HCT116 (cell line): Measurements from ENCODE around the gene ESPL1. TPM values are rescaled to one million over a fixed set of nuclear protein-coding genes. Genes with fewer than 3 reads are reported as not detected.
"Not testable (repeated sequence)": the region's sequence is repeated elsewhere in the genome, so short reads cannot be mapped to it uniquely, and the experiment has no call there.

Source experiments
- ATAC-seq: fragments of 200-7000 bp; cut with Tn5 transposase; 2 replicates; pipeline ENCODE4 v1.9.1; 2020; ENCODE audit warnings: mild to moderate bottlenecking, moderate library complexity
- BruUV-seq: library from RNA; stranded (reverse); fragments of 400-500 nt; replicated peaks from 2 replicates; lab custom pipeline; 2021; lab: Mats Ljungman, UMichigan
- CTCF ChIA-PET: fragments of 300-600 bp; sonication (Branson Sonifier 250); formaldehyde crosslinking; loops from one replicate; lab custom pipeline; 2021; ENCODE audit warnings: antibody characterized with exemption; lab: Charles Lee
- POLR2A ChIA-PET: fragments of 300-600, 350-600 bp; sonication (Branson Sonifier 250); formaldehyde crosslinking; loops from one replicate; lab custom pipeline; 2021; ENCODE audit warnings: antibody characterized with exemption; lab: Charles Lee
- RAD21 ChIA-PET, 2 experiments: fragments of 300-600 bp; sonication (Branson Sonifier 250); formaldehyde crosslinking; loops; one replicate each; lab custom pipeline; 2023; ENCODE audit warnings: low total read pairs in 2 of 2; ENCODE audit not compliant: uncharacterized antibody in 2 of 2, unreplicated experiment in 2 of 2, low non-redundant PET in 1 of 2; lab: Charles Lee
- DNase-seq: peaks from one replicate; pipeline ENCODE4 v3.0.0-alpha.2; 2010; ENCODE audit warnings: low read depth, low spot score
- H2AFZ ChIP-seq: fragments of 200-600 bp; shearing (Covaris generic), sonication (generic); 2 replicates; pipeline ENCODE4 v1.6.1; 2017; ENCODE audit warnings: low read depth, mixed run types, mixed read lengths, antibody characterized with exemption, low read length; ENCODE audit not compliant: poor library complexity, severe bottlenecking
- H3K27ac ChIP-seq: 2 replicates; pipeline ENCODE4 v1.5.1; 2012; ENCODE audit warnings: low read depth, low read length
- H3K27me3 ChIP-seq: fragments of 200-600 bp; sonication (generic); 2 replicates; pipeline ENCODE4 v1.6.1; 2016; ENCODE audit warnings: mixed run types, low read length, mixed read lengths; ENCODE audit not compliant: insufficient read depth
- H3K36me3 ChIP-seq, 2 experiments: fragments of 200-500 bp in 1 of 2; fragments of 200-600 bp in 1 of 2; sonication (Bioruptor generic) in 1 of 2; sonication (generic) in 1 of 2; 2 replicates each; pipeline versions ENCODE4 v1.5.1 to v1.6.1; 2014 to 2016; ENCODE audit warnings: low read length in 2 of 2, inconsistent platforms in 1 of 2, mixed read lengths in 1 of 2, mixed run types in 1 of 2; ENCODE audit not compliant: insufficient read depth in 2 of 2, control insufficient read depth in 1 of 2
- H3K4me1 ChIP-seq, 2 experiments: fragments of 200-600 bp in 1 of 2; sonication (generic) in 1 of 2; 2 replicates each; pipeline versions ENCODE4 v1.5.1 to v1.6.1; 2012 to 2017; ENCODE audit warnings: low read length in 2 of 2, inconsistent platforms in 1 of 2, mild to moderate bottlenecking in 1 of 2, mixed read lengths in 1 of 2, mixed run types in 1 of 2, moderate library complexity in 1 of 2; ENCODE audit not compliant: insufficient read depth in 2 of 2, control insufficient read depth in 1 of 2
- H3K4me2 ChIP-seq: fragments of 200-600 bp; sonication (generic); 2 replicates; pipeline ENCODE4 v1.6.1; 2017; ENCODE audit warnings: mixed run types, low read length, mixed read lengths
- H3K4me3 ChIP-seq, 2 experiments: fragments of 200-600 bp in 1 of 2; sonication (generic) in 1 of 2; replicated peaks in 1 of 2; 2 replicates each; pipeline ENCODE4 v1.5.1; 2011 to 2016; ENCODE audit warnings: low read length in 2 of 2, control low read depth in 1 of 2, low read depth in 1 of 2, mild to moderate bottlenecking in 1 of 2, mixed read lengths in 1 of 2, mixed run types in 1 of 2
- H3K79me2 ChIP-seq: fragments of 200-600 bp; sonication (generic); 2 replicates; pipeline ENCODE4 v1.6.1; 2017; ENCODE audit warnings: mild to moderate bottlenecking, mixed run types, low read length, moderate library complexity, mixed read lengths; ENCODE audit not compliant: insufficient read depth
- H3K9ac ChIP-seq: fragments of 200-600 bp; sonication (generic); 2 replicates; pipeline ENCODE4 v1.6.1; 2016; ENCODE audit warnings: low read length, mixed read lengths
- H3K9me2 ChIP-seq: fragments of 200-600 bp; sonication (generic), shearing (Covaris generic); 2 replicates; pipeline ENCODE4 v1.6.1; 2017; ENCODE audit warnings: mixed run types, mild to moderate bottlenecking, moderate library complexity; ENCODE audit not compliant: insufficient read depth
- H3K9me3 ChIP-seq, 2 experiments: fragments of 200-500 bp in 1 of 2; fragments of 200-600 bp in 1 of 2; sonication (Bioruptor generic) in 1 of 2; sonication (generic) in 1 of 2; 2 replicates each; pipeline ENCODE4 v1.6.1; 2014 to 2017; ENCODE audit warnings: low read length in 2 of 2, mixed read lengths in 2 of 2, inconsistent platforms in 1 of 2, low read depth in 1 of 2, mild to moderate bottlenecking in 1 of 2, mixed run types in 1 of 2, moderate library complexity in 1 of 2; ENCODE audit not compliant: control insufficient read depth in 1 of 2, insufficient read depth in 1 of 2
- H4K20me1 ChIP-seq: fragments of 200-600 bp; sonication (generic), shearing (Covaris generic); 2 replicates; pipeline ENCODE4 v1.6.1; 2017; ENCODE audit warnings: mixed run types, mild to moderate bottlenecking, moderate library complexity; ENCODE audit not compliant: insufficient read depth
- CBX3 ChIP-seq: IDR thresholded peaks from 2 replicates; pipeline ENCODE4 v1.6.1; 2012; ENCODE audit warnings: low read depth
- MAX ChIP-seq: IDR thresholded peaks from 2 replicates; pipeline ENCODE4 v1.6.1; 2012
- RAD21 ChIP-seq: IDR thresholded peaks from 2 replicates; pipeline ENCODE4 v1.6.1; 2012; ENCODE audit warnings: low read depth, mild to moderate bottlenecking
- SP1 ChIP-seq: IDR thresholded peaks from 2 replicates; pipeline ENCODE4 v1.6.1; 2012; ENCODE audit warnings: low read depth
- ZFX ChIP-seq: fragments of 450-650 bp; IDR thresholded peaks from 2 replicates; pipeline ENCODE4 v1.6.1; 2017
- intact Hi-C: fragments of 100-400 bp; cut with micrococcal nuclease; formaldehyde crosslinking; loops from 2 replicates; pipeline ENCODE4 v1.10.0; 2022
- total RNA-seq: library from RNA; stranded (reverse); gene quantifications from one replicate; pipeline ENCODE4 v1.2.1, GENCODE V29; 2021; ENCODE audit not compliant: unreplicated experiment

ESPL1 gene
- total RNA-seq, 1 experiment from 2014 or later: 50.3 TPM

GRCh38 chr12:53330671-53331070, 62.6 kb downstream of the ESPL1 start:
- intact Hi-C loops: no loop called here
- Histone ChIP-seq H3K4me3 (no peak overlapping the region), H3K36me3 (no peaks in the 10 kb centered on the region), H3K9me2 (no peaks in the 10 kb centered on the region), H3K9ac (no peak overlapping the region), H3K27me3 (0 out of 2 replicates have a peak, but pooled peaks cover 3% of the 10 kb centered on the region), H2AFZ (no peak overlapping the region), H3K4me2 (no peak overlapping the region), H3K4me1 (peaks cover 0 to 13% of the 10 kb centered on the region in 2 experiments; a peak in 2 of 4 replicates), H3K79me2 (no peaks in the 10 kb centered on the region), H3K9me3 (no peaks in the 10 kb centered on the region), H4K20me1 (no peaks in the 10 kb centered on the region), H3K27ac (no peak overlapping the region)
- ChIA-PET POLR2A (interaction anchor here (0.8 kb wide), 1 partner anchor 9 kb away, joined by 3 read pairs; the partner anchor contains the start of gene AAAS), CTCF (interaction anchor here (1.1 to 2.1 kb wide), 2 partner anchors 9 to 91 kb away, joined by 5 to 11 read pairs; partner anchors contain the start of gene AAAS), RAD21 (no interaction called here)
- no peak for TF ChIP-seq ZFX
- no peak for TF ChIP-seq MAX
- no peak for TF ChIP-seq SP1
- no peak for TF ChIP-seq RAD21
- no peak for TF ChIP-seq CBX3
- ATAC-seq (no peak), DNase-seq (no peak)
- no TSS peak for BruUV-seq

GRCh38 chr12:53332339-53332738, 64.2 kb downstream of the ESPL1 start:
- H3K79me2 ChIP-seq, H2AFZ ChIP-seq, H3K27me3 ChIP-seq, H3K9ac ChIP-seq, DNase-seq, ATAC-seq, H3K4me3 ChIP-seq, H3K4me1 ChIP-seq, RAD21 ChIA-PET, H3K9me2 ChIP-seq, H4K20me1 ChIP-seq, H3K4me2 ChIP-seq, intact Hi-C loops, H3K27ac ChIP-seq, H3K9me3 ChIP-seq, BruUV-seq, H3K36me3 ChIP-seq: not testable (repeated sequence)
- ChIA-PET CTCF (interaction anchor here (1.0 to 1.1 kb wide), 2 partner anchors 11 to 20 kb away, joined by 3 to 5 read pairs; partner anchors contain the start of gene AAAS), POLR2A (interaction anchor here (1.1 kb wide), 1 partner anchor 13 kb away, joined by 3 read pairs; no protein-coding TSS in a partner anchor)
